K562 (cell line): Measurements from ENCODE around the gene STIM1. TPM values are rescaled to one million over a fixed set of nuclear protein-coding genes. Genes with fewer than 3 reads are reported as not detected.

ENCODE experiments used
- ADNP ChIP-seq: fragments of 200-800 bp; sonication (Bioruptor generic); IDR thresholded peaks from 2 replicates; pipeline ENCODE4 v1.6.1; 2016; ENCODE audit warnings: missing genetic modification characterization, missing compliant biosample characterization
- DMBX1 ChIP-seq: fragments of 250-450 bp; sonication (Bioruptor Pico); IDR thresholded peaks from 2 replicates; pipeline ENCODE4 v1.8.0; 2022; ENCODE audit warnings: inconsistent platforms, mild to moderate bottlenecking, moderate library complexity, borderline replicate concordance
- ELF4 ChIP-seq: fragments of 450-650 bp; formaldehyde crosslinking; IDR thresholded peaks from 2 replicates; pipeline ENCODE4 v1.4.0; 2022; ENCODE audit warnings: missing genetic modification characterization
- JUND ChIP-seq, 2 experiments: IDR thresholded peaks; 2 replicates in 1 of 2; 3 replicates in 1 of 2; pipeline ENCODE4 v1.6.1; 2011; ENCODE audit warnings: borderline replicate concordance in 2 of 2, low read depth in 2 of 2, low read length in 2 of 2, improper control_type of control experiment in 1 of 2, missing biosample characterization in 1 of 2, missing genetic modification characterization in 1 of 2, missing genetic modification reagents in 1 of 2
- KDM1A ChIP-seq, 2 experiments: fragments of 450-650 bp; IDR thresholded peaks; 2 replicates each; pipeline ENCODE4 v1.6.1; 2016; ENCODE audit warnings: mild to moderate bottlenecking in 2 of 2
- MTA3 ChIP-seq: fragments of 450-650 bp; formaldehyde crosslinking; IDR thresholded peaks from 2 replicates; pipeline ENCODE4 v1.6.1; 2017; ENCODE audit warnings: mild to moderate bottlenecking, borderline replicate concordance
- MYC ChIP-seq, 2 experiments: fragments of 250-450 bp in 1 of 2; sonication (Bioruptor Pico) in 1 of 2; IDR thresholded peaks; 2 replicates each; pipeline versions ENCODE4 v1.5.1 to v1.6.1; 2012 to 2021; ENCODE audit warnings: low read depth in 2 of 2, borderline replicate concordance in 1 of 2, improper control_type of control experiment in 1 of 2, low read length in 1 of 2, mild to moderate bottlenecking in 1 of 2, moderate library complexity in 1 of 2
- SMARCA5 ChIP-seq: fragments of 450-650 bp; IDR thresholded peaks from 2 replicates; pipeline ENCODE4 v1.6.1; 2016
- ZBTB7A ChIP-seq: IDR thresholded peaks from 2 replicates; pipeline ENCODE4 v1.6.1; 2011; ENCODE audit warnings: low read depth, mild to moderate bottlenecking, low read length, moderate library complexity, borderline replicate concordance; ENCODE audit not compliant: control insufficient read depth
- ZKSCAN8 ChIP-seq: fragments of 200-800 bp; sonication (Bioruptor generic); IDR thresholded peaks from 2 replicates; pipeline ENCODE4 v1.6.1; 2016; ENCODE audit warnings: missing genetic modification characterization, missing compliant biosample characterization
- polyA plus RNA-seq, 8 experiments: library from polyadenylated mRNA; depleted of rRNA in 4 of 8; stranded (reverse) in 5 of 8; unstranded in 3 of 8; fragments of >200 nt; fragmentation: Nextera tagmentation in 2 of 8; fragmentation: Illumina TruSeq in 1 of 8; extraction: Ambion mirVana in 2 of 8; extraction: Trizol in 1 of 8; gene quantifications; 2 replicates each; pipeline versions ENCODE4 v1.2.1 to v1.2.3, GENCODE V29; 2011 to 2014; ENCODE audit warnings: inconsistent platforms in 1 of 8, missing spikeins in 1 of 8
- total RNA-seq, 7 experiments: library from RNA; depleted of rRNA in 6 of 7; stranded (reverse); fragments of >200 nt in 6 of 7; fragmentation: Illumina TruSeq in 2 of 7; extraction: Trizol in 2 of 7; gene quantifications; 2 replicates each; pipeline versions ENCODE4 v1.2.1 to v1.2.3, GENCODE V29; 2011 to 2021; ENCODE audit warnings: low replicate concordance in 1 of 7
- TF ChIP-seq, protein P1 (sequence below): fragments of 250-450 bp; sonication (Bioruptor Pico); IDR thresholded peaks from 2 replicates; pipeline ENCODE4 v1.4.0; 2020
- TF ChIP-seq, protein P2 (sequence below): fragments of 450-650 bp; formaldehyde crosslinking; IDR thresholded peaks from 2 replicates; pipeline ENCODE4 v1.4.0; 2020; ENCODE audit warnings: mild to moderate bottlenecking, moderate library complexity
- TF ChIP-seq, protein P3 (sequence below): fragments of 450-650 bp; IDR thresholded peaks from 2 replicates; pipeline ENCODE4 v1.6.1; 2018; ENCODE audit not compliant: partially characterized antibody
- TF ChIP-seq, protein P4 (sequence below): fragments of 250-450 bp; sonication (Bioruptor Pico); IDR thresholded peaks from 2 replicates; pipeline ENCODE4 v1.5.0; 2022; ENCODE audit warnings: mild to moderate bottlenecking

The STIM1 gene
- total and polyA plus RNA-seq, 9 of the 15 experiments (the other 6 are each of a cell fraction or from before 2014, with no cell fraction given): 7.7 to 50.5 (median 22.5) TPM

DNA sequence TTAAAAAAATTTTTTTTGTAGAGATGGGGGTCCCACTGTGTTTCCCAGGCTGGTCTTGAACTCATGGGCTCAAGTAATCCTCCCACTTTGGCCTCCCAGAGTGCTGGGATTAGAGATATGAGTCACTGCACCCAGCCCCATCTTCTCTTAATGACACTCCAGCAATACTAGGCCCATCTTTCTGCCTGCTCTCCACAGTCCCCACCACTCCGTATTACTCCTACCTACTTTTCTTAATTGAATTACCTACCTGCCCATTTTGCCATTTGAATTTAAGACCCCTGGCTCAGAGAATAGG lies 2.0 kb upstream of the STIM1 start (continued):
- TF ChIP-seq, protein P1, sequence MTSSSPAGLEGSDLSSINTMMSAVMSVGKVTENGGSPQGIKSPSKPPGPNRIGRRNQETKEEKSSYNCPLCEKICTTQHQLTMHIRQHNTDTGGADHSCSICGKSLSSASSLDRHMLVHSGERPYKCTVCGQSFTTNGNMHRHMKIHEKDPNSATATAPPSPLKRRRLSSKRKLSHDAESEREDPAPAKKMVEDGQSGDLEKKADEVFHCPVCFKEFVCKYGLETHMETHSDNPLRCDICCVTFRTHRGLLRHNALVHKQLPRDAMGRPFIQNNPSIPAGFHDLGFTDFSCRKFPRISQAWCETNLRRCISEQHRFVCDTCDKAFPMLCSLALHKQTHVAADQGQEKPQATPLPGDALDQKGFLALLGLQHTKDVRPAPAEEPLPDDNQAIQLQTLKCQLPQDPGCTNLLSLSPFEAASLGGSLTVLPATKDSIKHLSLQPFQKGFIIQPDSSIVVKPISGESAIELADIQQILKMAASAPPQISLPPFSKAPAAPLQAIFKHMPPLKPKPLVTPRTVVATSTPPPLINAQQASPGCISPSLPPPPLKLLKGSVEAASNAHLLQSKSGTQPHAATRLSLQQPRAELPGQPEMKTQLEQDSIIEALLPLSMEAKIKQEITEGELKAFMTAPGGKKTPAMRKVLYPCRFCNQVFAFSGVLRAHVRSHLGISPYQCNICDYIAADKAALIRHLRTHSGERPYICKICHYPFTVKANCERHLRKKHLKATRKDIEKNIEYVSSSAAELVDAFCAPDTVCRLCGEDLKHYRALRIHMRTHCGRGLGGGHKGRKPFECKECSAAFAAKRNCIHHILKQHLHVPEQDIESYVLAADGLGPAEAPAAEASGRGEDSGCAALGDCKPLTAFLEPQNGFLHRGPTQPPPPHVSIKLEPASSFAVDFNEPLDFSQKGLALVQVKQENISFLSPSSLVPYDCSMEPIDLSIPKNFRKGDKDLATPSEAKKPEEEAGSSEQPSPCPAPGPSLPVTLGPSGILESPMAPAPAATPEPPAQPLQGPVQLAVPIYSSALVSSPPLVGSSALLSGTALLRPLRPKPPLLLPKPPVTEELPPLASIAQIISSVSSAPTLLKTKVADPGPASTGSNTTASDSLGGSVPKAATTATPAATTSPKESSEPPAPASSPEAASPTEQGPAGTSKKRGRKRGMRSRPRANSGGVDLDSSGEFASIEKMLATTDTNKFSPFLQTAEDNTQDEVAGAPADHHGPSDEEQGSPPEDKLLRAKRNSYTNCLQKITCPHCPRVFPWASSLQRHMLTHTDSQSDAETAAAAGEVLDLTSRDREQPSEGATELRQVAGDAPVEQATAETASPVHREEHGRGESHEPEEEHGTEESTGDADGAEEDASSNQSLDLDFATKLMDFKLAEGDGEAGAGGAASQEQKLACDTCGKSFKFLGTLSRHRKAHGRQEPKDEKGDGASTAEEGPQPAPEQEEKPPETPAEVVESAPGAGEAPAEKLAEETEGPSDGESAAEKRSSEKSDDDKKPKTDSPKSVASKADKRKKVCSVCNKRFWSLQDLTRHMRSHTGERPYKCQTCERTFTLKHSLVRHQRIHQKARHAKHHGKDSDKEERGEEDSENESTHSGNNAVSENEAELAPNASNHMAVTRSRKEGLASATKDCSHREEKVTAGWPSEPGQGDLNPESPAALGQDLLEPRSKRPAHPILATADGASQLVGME (CRISPR knock-in tag): no peak
- TF ChIP-seq, protein P2, sequence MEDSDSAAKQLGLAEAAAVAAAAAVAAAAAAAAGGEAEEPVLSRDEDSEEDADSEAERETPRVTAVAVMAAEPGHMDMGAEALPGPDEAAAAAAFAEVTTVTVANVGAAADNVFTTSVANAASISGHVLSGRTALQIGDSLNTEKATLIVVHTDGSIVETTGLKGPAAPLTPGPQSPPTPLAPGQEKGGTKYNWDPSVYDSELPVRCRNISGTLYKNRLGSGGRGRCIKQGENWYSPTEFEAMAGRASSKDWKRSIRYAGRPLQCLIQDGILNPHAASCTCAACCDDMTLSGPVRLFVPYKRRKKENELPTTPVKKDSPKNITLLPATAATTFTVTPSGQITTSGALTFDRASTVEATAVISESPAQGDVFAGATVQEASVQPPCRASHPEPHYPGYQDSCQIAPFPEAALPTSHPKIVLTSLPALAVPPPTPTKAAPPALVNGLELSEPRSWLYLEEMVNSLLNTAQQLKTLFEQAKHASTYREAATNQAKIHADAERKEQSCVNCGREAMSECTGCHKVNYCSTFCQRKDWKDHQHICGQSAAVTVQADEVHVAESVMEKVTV: no peak
- TF ChIP-seq ELF4 (CRISPR knock-in tag): no peak
- TF ChIP-seq ZKSCAN8: no peak
- TF ChIP-seq, protein P3, sequence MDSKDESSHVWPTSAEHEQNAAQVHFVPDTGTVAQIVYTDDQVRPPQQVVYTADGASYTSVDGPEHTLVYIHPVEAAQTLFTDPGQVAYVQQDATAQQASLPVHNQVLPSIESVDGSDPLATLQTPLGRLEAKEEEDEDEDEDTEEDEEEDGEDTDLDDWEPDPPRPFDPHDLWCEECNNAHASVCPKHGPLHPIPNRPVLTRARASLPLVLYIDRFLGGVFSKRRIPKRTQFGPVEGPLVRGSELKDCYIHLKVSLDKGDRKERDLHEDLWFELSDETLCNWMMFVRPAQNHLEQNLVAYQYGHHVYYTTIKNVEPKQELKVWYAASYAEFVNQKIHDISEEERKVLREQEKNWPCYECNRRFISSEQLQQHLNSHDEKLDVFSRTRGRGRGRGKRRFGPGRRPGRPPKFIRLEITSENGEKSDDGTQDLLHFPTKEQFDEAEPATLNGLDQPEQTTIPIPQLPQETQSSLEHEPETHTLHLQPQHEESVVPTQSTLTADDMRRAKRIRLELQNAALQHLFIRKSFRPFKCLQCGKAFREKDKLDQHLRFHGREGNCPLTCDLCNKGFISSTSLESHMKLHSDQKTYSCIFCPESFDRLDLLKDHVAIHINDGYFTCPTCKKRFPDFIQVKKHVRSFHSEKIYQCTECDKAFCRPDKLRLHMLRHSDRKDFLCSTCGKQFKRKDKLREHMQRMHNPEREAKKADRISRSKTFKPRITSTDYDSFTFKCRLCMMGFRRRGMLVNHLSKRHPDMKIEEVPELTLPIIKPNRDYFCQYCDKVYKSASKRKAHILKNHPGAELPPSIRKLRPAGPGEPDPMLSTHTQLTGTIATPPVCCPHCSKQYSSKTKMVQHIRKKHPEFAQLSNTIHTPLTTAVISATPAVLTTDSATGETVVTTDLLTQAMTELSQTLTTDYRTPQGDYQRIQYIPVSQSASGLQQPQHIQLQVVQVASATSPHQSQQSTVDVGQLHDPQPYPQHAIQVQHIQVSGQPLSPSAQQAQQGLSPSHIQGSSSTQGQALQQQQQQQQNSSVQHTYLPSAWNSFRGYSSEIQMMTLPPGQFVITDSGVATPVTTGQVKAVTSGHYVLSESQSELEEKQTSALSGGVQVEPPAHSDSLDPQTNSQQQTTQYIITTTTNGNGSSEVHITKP: no peak
- TF ChIP-seq KDM1A (IDR thresholded peaks at IDR 0.05): 0 out of 4 replicates have a peak, but pooled peaks of 1 of the 2 experiments have one; percentile 35
- no peak for TF ChIP-seq SMARCA5
- TF ChIP-seq ZBTB7A: 0 out of 2 replicates have a peak, but pooled peaks have one; percentile 26
- TF ChIP-seq MTA3: no peak
- TF ChIP-seq, protein P4, sequence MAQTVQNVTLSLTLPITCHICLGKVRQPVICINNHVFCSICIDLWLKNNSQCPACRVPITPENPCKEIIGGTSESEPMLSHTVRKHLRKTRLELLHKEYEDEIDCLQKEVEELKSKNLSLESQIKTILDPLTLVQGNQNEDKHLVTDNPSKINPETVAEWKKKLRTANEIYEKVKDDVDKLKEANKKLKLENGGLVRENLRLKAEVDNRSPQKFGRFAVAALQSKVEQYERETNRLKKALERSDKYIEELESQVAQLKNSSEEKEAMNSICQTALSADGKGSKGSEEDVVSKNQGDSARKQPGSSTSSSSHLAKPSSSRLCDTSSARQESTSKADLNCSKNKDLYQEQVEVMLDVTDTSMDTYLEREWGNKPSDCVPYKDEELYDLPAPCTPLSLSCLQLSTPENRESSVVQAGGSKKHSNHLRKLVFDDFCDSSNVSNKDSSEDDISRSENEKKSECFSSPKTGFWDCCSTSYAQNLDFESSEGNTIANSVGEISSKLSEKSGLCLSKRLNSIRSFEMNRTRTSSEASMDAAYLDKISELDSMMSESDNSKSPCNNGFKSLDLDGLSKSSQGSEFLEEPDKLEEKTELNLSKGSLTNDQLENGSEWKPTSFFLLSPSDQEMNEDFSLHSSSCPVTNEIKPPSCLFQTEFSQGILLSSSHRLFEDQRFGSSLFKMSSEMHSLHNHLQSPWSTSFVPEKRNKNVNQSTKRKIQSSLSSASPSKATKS (CRISPR knock-in tag): no peak
- no peak for TF ChIP-seq MYC (IDR thresholded peaks at IDR 0.05; ENCODE audit: low read depth, low read length)
- no peak for TF ChIP-seq MYC (CRISPR knock-in tag; IDR thresholded peaks at IDR 0.05; ENCODE audit: borderline replicate concordance, low read depth)
- TF ChIP-seq ADNP (tag): 0 out of 2 replicates have a peak, but pooled peaks have one; percentile 19
- TF ChIP-seq JUND (IDR thresholded peaks at IDR 0.05; ENCODE audit: borderline replicate concordance, low read depth, low read length): peak; percentile 80
- peak; percentile 52; the same call in 1 of the 3 replicates for TF ChIP-seq JUND (tag; IDR thresholded peaks at IDR 0.05; ENCODE audit: borderline replicate concordance, low read depth, low read length)
- peak; percentile 53; the same call in 1 of the 2 replicates for TF ChIP-seq DMBX1
